GM21367 (cell line): ENCODE results near the gene LRP1-AS.

Source experiments
- ATAC-seq: cut with Tn5 transposase; IDR thresholded peaks from one replicate; pipeline ENCODE4 v1.9.1; 2021; ENCODE audit not compliant: unreplicated experiment

Gene LRP1-AS

GRCh38 chr12:57160741-57161140, 13.3 kb upstream of the LRP1-AS start:
- no peak for ATAC-seq

GRCh38 chr12:57160040-57160439, 12.6 kb upstream of the LRP1-AS start:
- ATAC-seq: no peak

- ATAC-seq: no peak
Observed at GRCh38 chr12:57159311-57159710, 11.9 kb upstream of the LRP1-AS start.

GRCh38 chr12:57158665-57159064, 11.2 kb upstream of the LRP1-AS start:
- no peak for ATAC-seq

DNA sequence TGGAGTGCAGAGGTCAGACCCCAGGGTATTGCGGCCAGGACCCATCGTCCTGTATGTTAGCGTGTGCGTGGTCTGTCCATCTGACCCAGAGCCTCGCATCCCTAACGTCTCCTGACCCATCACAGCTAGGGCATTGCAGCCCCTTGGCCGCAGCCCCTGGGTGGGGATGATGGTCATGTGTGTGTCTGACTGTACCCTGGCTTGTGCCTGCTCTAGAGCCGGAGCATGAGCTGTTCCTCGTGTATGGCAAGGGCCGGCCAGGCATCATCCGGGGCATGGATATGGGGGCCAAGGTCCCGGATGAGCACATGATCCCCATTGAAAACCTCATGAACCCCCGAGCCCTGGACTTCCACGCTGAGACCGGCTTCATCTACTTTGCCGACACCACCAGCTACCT, 10.8 kb upstream of the LRP1-AS start:
- no peak for ATAC-seq

DNA sequence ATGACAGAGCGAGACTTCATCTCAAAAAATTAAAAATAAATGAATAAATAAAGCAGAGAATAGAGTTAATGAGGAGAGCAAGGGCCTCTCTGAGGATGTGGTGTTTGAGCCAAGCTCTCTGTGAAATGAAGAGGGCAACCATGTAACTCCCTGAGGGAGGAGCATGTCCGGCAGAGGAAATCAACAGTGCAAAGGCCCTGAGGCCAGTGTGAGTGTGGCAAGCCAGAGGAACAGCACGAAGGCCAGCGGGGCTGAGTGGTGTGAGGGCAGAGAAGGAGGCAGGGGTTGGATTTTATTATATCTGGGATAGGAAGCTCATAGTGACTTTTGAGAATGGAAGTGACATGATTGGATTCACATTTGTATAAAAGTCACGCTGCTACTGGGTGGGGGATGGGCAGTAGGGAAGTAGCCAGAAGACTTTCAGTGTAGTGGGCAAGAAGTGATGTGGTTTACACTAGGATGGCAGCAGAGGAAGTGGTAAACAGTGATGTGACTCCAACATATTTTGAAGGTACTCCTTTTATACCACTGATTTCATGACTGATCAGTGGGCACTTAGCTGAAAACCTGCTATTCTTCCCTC, 10.3 kb upstream of the LRP1-AS start:
- no peak for ATAC-seq

DNA sequence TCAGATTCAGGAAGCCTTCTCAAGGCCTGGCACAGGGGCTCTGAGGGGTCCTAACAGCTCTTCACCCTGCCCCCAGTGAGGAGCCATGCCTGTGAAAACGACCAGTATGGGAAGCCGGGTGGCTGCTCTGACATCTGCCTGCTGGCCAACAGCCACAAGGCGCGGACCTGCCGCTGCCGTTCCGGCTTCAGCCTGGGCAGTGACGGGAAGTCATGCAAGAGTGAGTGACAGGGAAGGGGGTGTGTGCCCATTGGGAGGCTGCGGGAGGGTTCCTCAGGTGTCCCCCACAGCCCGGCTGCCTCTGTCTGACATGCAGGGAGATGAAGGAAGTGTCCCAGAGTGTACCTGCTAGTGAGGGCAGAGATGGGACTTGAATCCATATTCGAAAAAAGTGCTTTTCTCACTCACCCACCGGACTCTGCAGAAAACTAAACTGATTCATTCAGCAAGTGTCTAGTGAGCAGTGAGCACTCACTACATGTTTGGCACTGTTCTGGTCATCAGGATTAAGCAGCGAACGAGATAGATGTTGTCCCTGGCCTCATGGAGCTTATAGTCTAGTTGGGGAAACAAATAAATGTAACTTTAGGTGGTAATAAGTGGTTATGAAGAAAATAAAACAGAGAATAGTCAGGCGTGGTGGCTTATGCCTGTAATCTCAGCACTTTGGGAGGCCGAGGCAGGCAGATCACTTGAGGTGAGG, 9.4 kb upstream of the LRP1-AS start:
- no peak for ATAC-seq

- no peak for ATAC-seq
Observed at GRCh38 chr12:57154804-57155434, 7.5 kb upstream of the LRP1-AS start.

DNA sequence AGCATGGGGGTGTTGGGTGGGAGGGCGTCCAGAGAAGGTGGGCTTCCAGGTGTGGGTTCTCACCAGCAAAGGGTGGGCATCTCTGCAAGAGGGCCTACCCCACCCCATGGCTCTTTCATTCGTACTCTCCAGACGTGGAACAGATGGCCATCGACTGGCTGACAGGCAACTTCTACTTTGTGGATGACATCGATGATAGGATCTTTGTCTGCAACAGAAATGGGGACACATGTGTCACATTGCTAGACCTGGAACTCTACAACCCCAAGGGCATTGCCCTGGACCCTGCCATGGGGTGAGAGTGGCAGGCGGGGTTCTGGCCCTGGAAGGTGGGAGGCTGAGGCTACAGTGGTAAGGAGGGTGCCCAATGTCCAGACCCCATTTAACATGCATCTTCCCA, 6.7 kb upstream of the LRP1-AS start:
- ATAC-seq: no peak

GRCh38 chr12:57153415-57153997, 6.1 kb upstream of the LRP1-AS start:
- no peak for ATAC-seq

- ATAC-seq: no peak
Observed at GRCh38 chr12:57152639-57153038, 5.2 kb upstream of the LRP1-AS start.

DNA sequence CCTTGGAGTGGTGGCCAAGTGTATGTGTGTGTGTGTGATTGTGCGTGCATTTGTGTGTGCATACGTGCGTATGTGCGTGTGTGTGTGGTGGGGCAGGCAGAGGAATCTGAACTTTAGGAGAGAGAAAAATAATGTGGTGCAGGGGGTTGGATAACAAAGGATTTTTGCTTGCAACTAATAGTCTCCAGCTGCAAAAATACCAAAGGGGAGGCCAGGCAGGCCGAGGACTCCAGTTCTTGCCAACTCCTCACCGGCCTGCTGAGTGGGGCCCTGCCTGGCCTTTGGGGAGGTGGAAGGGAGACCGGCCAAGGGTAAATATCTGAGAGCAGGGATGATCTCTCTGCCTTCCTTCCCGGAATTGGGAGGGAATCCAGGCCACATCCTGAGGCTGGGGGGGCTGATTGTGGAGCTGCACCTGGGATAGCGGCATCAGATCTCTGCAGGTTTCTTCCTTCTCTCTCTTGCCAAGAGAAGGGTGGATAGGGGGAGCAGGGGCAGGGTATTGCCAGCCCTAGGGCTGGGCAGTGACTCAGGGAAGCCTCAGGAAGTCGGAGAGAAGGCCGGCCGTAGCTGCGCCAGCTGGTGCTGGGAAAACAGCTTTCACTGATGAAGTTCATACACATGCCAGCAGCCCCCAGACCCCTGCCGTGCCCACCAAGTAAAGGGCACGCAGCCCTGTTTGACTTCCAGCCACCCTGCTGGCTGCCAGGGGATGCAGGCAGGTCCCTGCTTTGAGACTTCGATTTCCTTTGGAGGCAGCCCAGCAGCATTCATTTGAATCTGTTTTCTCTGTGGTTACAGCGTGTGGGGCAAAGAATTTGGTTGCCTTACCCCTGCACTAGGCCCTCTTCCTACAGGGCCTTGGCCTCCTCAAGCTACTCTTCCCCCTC, 4.6 kb upstream of the LRP1-AS start:
- ATAC-seq: no peak

GRCh38 chr12:57150400-57151000, 3.1 kb upstream of the LRP1-AS start:
- no peak for ATAC-seq

- no peak for ATAC-seq
Observed at GRCh38 chr12:57149245-57149900, 2.0 kb upstream of the LRP1-AS start.

- no peak for ATAC-seq
Observed at GRCh38 chr12:57148469-57149244, 1.2 kb upstream of the LRP1-AS start.

- no peak for ATAC-seq
Observed at GRCh38 chr12:57146092-57146491, 1.3 kb downstream of the LRP1-AS start.

- ATAC-seq: no peak
Observed at GRCh38 chr12:57145460-57146059, 1.9 kb downstream of the LRP1-AS start.

- no peak for ATAC-seq
Observed at GRCh38 chr12:57143454-57143853, 4.0 kb downstream of the LRP1-AS start.

DNA sequence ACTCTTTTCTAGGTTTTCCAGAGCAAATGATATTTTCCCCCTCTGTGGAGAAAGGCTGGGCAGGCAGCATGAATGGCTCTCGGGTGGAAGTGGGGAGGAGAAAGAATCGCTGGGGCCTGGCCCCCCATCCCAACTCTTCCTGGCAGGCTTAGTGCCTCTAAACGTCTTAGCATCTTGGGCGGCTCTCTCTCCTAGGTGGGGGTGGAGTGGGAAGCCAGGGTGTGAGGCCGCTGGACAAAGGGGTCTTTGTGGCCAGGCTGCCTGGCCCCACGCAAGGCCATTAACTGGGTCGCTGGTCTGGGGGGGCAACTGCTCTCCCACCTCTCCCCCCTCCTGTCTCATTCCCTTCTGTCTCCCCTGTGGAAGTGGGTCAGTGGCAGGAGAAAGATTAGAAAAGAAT, 4.7 kb downstream of the LRP1-AS start:
- no peak for ATAC-seq
